ENCODE results near the gene OXA1L. TPM values are rescaled to one million over a fixed set of nuclear protein-coding genes. Genes with fewer than 3 reads are reported as not detected.

The OXA1L gene
- polyA plus RNA-seq, 1 donor from 2014 or later = 60.7 TPM

DNA sequence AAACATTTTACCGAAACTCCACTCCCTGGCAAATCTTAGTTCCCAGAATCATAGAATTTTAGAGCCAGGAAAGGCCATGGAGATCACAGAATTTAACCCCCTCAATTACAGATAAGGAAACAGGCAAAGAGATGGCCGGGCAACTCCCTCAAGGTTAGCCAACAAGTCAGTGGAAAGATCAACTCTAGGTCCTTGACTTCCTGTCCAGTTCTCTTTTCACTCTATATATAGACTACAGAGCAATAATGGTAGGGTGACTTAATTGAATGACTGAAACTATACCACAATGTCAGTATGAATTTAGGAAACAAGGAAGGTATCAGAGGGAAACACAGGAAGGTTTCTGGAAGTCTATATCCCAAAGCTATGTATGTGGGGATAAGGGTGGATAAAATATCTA is 11.6 kb downstream of the OXA1L start:
- H4K20me1 ChIP-seq (ENCODE audit: insufficient read depth) = no peaks in the 10 kb centered on the region
- H3F3A ChIP-seq (ENCODE audit: insufficient read depth, low read length, poor library complexity, severe bottlenecking) = no peaks in the 10 kb centered on the region
- TF ChIP-seq TAF1 (IDR thresholded peaks at IDR 0.05; ENCODE audit: low read depth) (no peak), MXI1 (conservative IDR thresholded peaks at IDR 0.05; ENCODE audit: poor library complexity, severe bottlenecking) (no peak), EZH2 (IDR thresholded peaks at IDR 0.05; ENCODE audit: borderline replicate concordance, insufficient read depth, low read length, poor library complexity, severe bottlenecking) (no peak), POLR2AphosphoS5 (IDR thresholded peaks at IDR 0.05) (no peak), EP300 (conservative IDR thresholded peaks at IDR 0.05; ENCODE audit: poor library complexity, severe bottlenecking) (no peak), SMC3 (conservative IDR thresholded peaks at IDR 0.05; ENCODE audit: poor library complexity) (no peak), RAD21 (conservative IDR thresholded peaks at IDR 0.05) (no peak)
- TF ChIP-seq, protein P1, sequence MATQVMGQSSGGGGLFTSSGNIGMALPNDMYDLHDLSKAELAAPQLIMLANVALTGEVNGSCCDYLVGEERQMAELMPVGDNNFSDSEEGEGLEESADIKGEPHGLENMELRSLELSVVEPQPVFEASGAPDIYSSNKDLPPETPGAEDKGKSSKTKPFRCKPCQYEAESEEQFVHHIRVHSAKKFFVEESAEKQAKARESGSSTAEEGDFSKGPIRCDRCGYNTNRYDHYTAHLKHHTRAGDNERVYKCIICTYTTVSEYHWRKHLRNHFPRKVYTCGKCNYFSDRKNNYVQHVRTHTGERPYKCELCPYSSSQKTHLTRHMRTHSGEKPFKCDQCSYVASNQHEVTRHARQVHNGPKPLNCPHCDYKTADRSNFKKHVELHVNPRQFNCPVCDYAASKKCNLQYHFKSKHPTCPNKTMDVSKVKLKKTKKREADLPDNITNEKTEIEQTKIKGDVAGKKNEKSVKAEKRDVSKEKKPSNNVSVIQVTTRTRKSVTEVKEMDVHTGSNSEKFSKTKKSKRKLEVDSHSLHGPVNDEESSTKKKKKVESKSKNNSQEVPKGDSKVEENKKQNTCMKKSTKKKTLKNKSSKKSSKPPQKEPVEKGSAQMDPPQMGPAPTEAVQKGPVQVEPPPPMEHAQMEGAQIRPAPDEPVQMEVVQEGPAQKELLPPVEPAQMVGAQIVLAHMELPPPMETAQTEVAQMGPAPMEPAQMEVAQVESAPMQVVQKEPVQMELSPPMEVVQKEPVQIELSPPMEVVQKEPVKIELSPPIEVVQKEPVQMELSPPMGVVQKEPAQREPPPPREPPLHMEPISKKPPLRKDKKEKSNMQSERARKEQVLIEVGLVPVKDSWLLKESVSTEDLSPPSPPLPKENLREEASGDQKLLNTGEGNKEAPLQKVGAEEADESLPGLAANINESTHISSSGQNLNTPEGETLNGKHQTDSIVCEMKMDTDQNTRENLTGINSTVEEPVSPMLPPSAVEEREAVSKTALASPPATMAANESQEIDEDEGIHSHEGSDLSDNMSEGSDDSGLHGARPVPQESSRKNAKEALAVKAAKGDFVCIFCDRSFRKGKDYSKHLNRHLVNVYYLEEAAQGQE (IDR thresholded peaks at IDR 0.05; ENCODE audit: borderline replicate concordance) = no peak
- TF ChIP-seq, protein P2, sequence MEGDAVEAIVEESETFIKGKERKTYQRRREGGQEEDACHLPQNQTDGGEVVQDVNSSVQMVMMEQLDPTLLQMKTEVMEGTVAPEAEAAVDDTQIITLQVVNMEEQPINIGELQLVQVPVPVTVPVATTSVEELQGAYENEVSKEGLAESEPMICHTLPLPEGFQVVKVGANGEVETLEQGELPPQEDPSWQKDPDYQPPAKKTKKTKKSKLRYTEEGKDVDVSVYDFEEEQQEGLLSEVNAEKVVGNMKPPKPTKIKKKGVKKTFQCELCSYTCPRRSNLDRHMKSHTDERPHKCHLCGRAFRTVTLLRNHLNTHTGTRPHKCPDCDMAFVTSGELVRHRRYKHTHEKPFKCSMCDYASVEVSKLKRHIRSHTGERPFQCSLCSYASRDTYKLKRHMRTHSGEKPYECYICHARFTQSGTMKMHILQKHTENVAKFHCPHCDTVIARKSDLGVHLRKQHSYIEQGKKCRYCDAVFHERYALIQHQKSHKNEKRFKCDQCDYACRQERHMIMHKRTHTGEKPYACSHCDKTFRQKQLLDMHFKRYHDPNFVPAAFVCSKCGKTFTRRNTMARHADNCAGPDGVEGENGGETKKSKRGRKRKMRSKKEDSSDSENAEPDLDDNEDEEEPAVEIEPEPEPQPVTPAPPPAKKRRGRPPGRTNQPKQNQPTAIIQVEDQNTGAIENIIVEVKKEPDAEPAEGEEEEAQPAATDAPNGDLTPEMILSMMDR (IDR thresholded peaks at IDR 0.05; ENCODE audit: poor library complexity, severe bottlenecking) = no peak
- no peaks in the 10 kb centered on the region for H3K36me3 ChIP-seq (ENCODE audit: insufficient read depth, low read length)
- no peaks in the 10 kb centered on the region for H3K9me3 ChIP-seq (ENCODE audit: low read length)
- H3K4me3 ChIP-seq (ENCODE audit: low read length) = no peak overlapping the region
- H2AFZ ChIP-seq (ENCODE audit: low read depth, low read length) = no peak overlapping the region
- no peak overlapping the region for H3K27ac ChIP-seq (ENCODE audit: low read length)
- H3K9me2 ChIP-seq (ENCODE audit: insufficient read depth, low read length) = no peaks in the 10 kb centered on the region
- no peak overlapping the region for H3K4me2 ChIP-seq (ENCODE audit: low read length)
- H3K27me3 ChIP-seq (ENCODE audit: insufficient read depth, low read depth, low read length) = no peaks in the 10 kb centered on the region
- no peaks in the 10 kb centered on the region for H3K79me2 ChIP-seq (replicated peaks; ENCODE audit: insufficient read depth, low read length)
- no peak overlapping the region for H3K9ac ChIP-seq (ENCODE audit: low read length)

DNA sequence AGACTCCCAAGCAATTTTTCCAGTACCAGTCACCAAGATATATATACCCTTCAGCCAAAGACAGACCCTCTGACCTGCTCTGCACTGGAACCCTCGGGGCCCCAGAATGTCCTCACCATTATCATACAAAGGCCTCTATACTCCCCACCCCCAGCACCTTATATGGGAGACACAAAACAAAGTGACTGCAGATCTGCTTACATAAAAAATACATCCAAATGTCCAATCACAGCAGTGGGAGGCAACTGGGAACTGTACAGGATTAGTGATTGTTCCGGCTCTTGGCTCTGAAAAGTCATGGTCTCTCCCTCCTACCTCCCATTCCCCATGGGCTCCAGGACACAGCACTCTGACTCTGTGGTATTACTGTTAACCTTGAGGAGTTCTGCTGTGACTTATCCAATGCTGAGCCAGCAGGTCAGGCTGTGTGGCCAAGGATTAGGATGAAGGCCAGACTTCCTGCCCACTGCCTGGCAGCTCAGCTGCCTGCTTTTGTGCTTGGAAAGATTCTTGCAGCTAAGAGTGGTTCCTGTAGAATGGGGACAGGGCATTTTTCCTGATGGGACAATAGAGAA is 13.7 kb downstream of the OXA1L start:
- Histone ChIP-seq H3K4me3 (ENCODE audit: low read length) (no peak overlapping the region), H2AFZ (ENCODE audit: low read depth, low read length) (no peak overlapping the region), H3K36me3 (ENCODE audit: insufficient read depth, low read length) (no peaks in the 10 kb centered on the region), H3K9ac (ENCODE audit: low read length) (no peak overlapping the region), H3K4me2 (ENCODE audit: low read length) (no peak overlapping the region), H4K20me1 (ENCODE audit: insufficient read depth) (no peaks in the 10 kb centered on the region), H3K9me2 (ENCODE audit: insufficient read depth, low read length) (no peaks in the 10 kb centered on the region), H3K9me3 (ENCODE audit: low read length) (no peaks in the 10 kb centered on the region), H3K27me3 (ENCODE audit: insufficient read depth, low read depth, low read length) (no peaks in the 10 kb centered on the region), H3F3A (ENCODE audit: insufficient read depth, low read length, poor library complexity, severe bottlenecking) (no peaks in the 10 kb centered on the region), H3K79me2 (replicated peaks; ENCODE audit: insufficient read depth, low read length) (no peaks in the 10 kb centered on the region), H3K27ac (ENCODE audit: low read length) (no peak overlapping the region)
- TF ChIP-seq, protein P2 (IDR thresholded peaks at IDR 0.05; ENCODE audit: poor library complexity, severe bottlenecking) = no peak
- TF ChIP-seq MXI1 (conservative IDR thresholded peaks at IDR 0.05; ENCODE audit: poor library complexity, severe bottlenecking) (no peak), SMC3 (conservative IDR thresholded peaks at IDR 0.05; ENCODE audit: poor library complexity) (no peak), POLR2AphosphoS5 (IDR thresholded peaks at IDR 0.05) (no peak), EZH2 (IDR thresholded peaks at IDR 0.05; ENCODE audit: borderline replicate concordance, insufficient read depth, low read length, poor library complexity, severe bottlenecking) (no peak), EP300 (conservative IDR thresholded peaks at IDR 0.05; ENCODE audit: poor library complexity, severe bottlenecking) (no peak), RAD21 (conservative IDR thresholded peaks at IDR 0.05) (no peak), TAF1 (IDR thresholded peaks at IDR 0.05; ENCODE audit: low read depth) (no peak)
- TF ChIP-seq, protein P1 (IDR thresholded peaks at IDR 0.05; ENCODE audit: borderline replicate concordance) = no peak
